GM18520 (cell line): ENCODE data around the gene USP44.
"Not testable (repeated sequence)": the region's sequence is repeated elsewhere in the genome, so short reads cannot be mapped to it uniquely, and the experiment has no call there.

Source experiments
- ATAC-seq: cut with Tn5 transposase; IDR thresholded peaks from one replicate; pipeline ENCODE4 v1.9.1; 2021; ENCODE audit not compliant: unreplicated experiment

Gene USP44

GRCh38 chr12:95551305-95551704 is at the start of gene USP44:
Gene USP44, minus strand, starts transcription at chr12:95551476. Its CDS starts 17,220 bp downstream, at chr12:95534256.
- no peak for ATAC-seq

- ATAC-seq: no peak
Measured at GRCh38 chr12:95600567-95600966, 49.3 kb upstream of the USP44 start.

GRCh38 chr12:95599880-95600279 is 48.6 kb upstream of the USP44 start:
- ATAC-seq: no peak

- ATAC-seq: no peak
Measured at GRCh38 chr12:95594136-95594535, 42.9 kb upstream of the USP44 start.

- ATAC-seq: no peak
Measured at GRCh38 chr12:95593266-95593871, 42.1 kb upstream of the USP44 start.

- no peak for ATAC-seq
Measured at GRCh38 chr12:95591731-95592130, 40.5 kb upstream of the USP44 start.

GRCh38 chr12:95590775-95591174 is 39.5 kb upstream of the USP44 start:
- ATAC-seq: no peak

GRCh38 chr12:95583933-95584332 is 32.7 kb upstream of the USP44 start:
- ATAC-seq: no peak

- no peak for ATAC-seq
Measured at GRCh38 chr12:95582230-95583058, 31.2 kb upstream of the USP44 start.

- ATAC-seq: no peak
Measured at GRCh38 chr12:95577820-95578219, 26.5 kb upstream of the USP44 start.

GRCh38 chr12:95574799-95575452 is 23.6 kb upstream of the USP44 start:
- no peak for ATAC-seq

- no peak for ATAC-seq
Measured at GRCh38 chr12:95573951-95574576, 22.8 kb upstream of the USP44 start.

- ATAC-seq: no peak
Measured at GRCh38 chr12:95571369-95571768, 20.1 kb upstream of the USP44 start.

GRCh38 chr12:95568045-95568444 is 16.8 kb upstream of the USP44 start:
- ATAC-seq: not testable (repeated sequence)

GRCh38 chr12:95557625-95558024 is 6.3 kb upstream of the USP44 start:
- ATAC-seq: no peak

GRCh38 chr12:95554532-95555071 is 3.3 kb upstream of the USP44 start:
- ATAC-seq: no peak

GRCh38 chr12:95553197-95553943 is 2.1 kb upstream of the USP44 start:
- ATAC-seq: no peak

GRCh38 chr12:95551913-95552516 is 739 bp upstream of the USP44 start:
- no peak for ATAC-seq

GRCh38 chr12:95549392-95550084 is 1.7 kb downstream of the USP44 start:
- no peak for ATAC-seq
